ENCODE measurements around the gene MRPS12. TPM values are rescaled to one million over a fixed set of nuclear protein-coding genes. Genes with fewer than 3 reads are reported as not detected.

MRPS12 gene
- total RNA-seq, 1 donor = 9.9 TPM

DNA sequence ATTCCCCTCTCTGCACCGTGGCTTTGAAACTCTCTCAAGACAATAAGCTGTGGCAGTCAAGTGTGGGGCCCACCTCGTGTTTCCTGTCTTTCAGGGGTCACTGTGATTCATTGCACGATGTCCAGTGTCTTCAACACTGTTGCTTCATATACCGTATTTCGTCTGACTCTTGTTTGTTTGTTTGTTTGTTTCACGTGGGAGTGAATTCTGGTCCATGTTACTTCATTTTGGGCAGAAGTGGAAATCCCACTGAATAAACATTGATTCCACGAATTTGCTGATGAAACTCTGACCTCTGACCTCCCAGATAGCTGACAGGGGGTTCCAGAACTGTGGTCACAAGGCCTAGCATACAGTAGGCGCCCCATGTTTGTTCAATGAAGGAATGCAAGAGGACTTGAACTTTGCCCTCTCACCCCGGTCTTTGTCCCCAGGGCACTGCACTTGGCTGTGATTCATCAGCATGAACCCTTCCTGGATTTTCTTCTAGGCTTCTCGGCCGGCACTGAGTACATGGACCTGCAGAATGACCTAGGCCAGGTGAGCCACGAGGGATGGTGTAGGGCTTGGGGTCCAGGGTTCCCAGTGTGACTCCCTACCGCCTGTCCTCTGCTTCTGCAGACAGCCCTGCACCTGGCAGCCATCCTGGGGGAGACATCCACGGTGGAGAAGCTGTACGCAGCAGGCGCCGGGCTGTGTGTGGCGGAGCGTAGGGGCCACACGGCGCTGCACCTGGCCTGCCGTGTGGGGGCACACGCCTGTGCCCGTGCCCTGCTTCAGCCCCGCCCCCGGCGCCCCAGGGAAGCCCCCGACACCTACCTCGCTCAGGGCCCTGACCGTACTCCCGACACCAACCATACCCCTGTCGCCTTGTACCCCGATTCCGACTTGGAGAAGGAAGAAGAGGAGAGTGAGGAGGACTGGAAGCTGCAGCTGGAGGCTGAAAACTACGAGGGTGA lies 25.9 kb upstream of the MRPS12 start:
- H3K9me3 ChIP-seq (ENCODE audit: low read depth, low read length) = no peaks in the 10 kb centered on the region
- H3K27me3 ChIP-seq (ENCODE audit: insufficient read depth, low read length) = no peaks in the 10 kb centered on the region
- peaks cover 21% of the 10 kb centered on the region for H3K4me1 ChIP-seq (ENCODE audit: insufficient read depth, low read length)
- H3K4me3 ChIP-seq (ENCODE audit: low read length) = no peak overlapping the region

GRCh38 chr19:38905620-38906019 lies 25.1 kb upstream of the MRPS12 start:
- H3K4me1 ChIP-seq (ENCODE audit: insufficient read depth, low read length) = peaks cover 15% of the 10 kb centered on the region
- no peaks in the 10 kb centered on the region for H3K9me3 ChIP-seq (ENCODE audit: low read depth, low read length)
- H3K4me3 ChIP-seq (ENCODE audit: low read length) = no peak overlapping the region
- H3K27me3 ChIP-seq (ENCODE audit: insufficient read depth, low read length) = no peaks in the 10 kb centered on the region

DNA sequence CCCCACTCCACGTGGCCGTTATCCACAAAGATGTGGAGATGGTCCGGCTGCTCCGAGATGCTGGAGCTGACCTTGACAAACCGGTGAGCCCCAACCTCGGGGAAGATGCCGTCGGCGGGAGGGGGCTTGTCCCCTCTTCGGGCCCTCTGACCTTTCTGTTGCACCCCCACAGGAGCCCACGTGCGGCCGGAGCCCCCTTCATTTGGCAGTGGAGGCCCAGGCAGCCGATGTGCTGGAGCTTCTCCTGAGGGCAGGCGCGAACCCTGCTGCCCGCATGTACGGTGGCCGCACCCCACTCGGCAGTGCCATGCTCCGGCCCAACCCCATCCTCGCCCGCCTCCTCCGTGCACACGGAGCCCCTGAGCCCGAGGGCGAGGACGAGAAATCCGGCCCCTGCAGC lies 23.5 kb upstream of the MRPS12 start:
- H3K27me3 ChIP-seq (ENCODE audit: insufficient read depth, low read length) = no peaks in the 10 kb centered on the region
- H3K4me1 ChIP-seq (ENCODE audit: insufficient read depth, low read length) = peaks cover 5% of the 10 kb centered on the region
- no peaks in the 10 kb centered on the region for H3K9me3 ChIP-seq (ENCODE audit: low read depth, low read length)
- no peak overlapping the region for H3K4me3 ChIP-seq (ENCODE audit: low read length)

DNA sequence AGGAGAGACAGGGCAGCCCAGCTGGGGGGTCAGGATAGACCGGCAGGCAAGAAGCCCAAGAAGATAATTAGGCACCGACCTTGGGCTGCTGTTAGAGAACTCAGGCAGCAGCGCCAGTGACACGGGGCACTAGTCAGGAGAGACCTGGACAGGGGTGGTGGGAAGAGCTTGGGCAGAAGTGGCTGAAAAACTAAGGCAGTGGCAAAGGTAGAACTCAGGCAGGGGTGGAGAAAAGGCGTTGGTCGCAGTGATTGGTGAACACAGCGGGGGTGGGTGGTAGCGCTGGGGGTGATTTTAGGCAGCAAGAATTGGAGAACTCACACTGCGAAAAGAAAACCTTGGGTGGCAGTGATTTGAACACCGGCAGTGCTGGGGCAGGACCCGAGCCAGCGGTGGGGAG lies 23.1 kb upstream of the MRPS12 start:
- Histone ChIP-seq H3K9me3 (ENCODE audit: low read depth, low read length) (no peaks in the 10 kb centered on the region), H3K27me3 (ENCODE audit: insufficient read depth, low read length) (no peaks in the 10 kb centered on the region), H3K4me3 (ENCODE audit: low read length) (no peak overlapping the region), H3K4me1 (ENCODE audit: insufficient read depth, low read length) (peaks cover 5% of the 10 kb centered on the region)

DNA sequence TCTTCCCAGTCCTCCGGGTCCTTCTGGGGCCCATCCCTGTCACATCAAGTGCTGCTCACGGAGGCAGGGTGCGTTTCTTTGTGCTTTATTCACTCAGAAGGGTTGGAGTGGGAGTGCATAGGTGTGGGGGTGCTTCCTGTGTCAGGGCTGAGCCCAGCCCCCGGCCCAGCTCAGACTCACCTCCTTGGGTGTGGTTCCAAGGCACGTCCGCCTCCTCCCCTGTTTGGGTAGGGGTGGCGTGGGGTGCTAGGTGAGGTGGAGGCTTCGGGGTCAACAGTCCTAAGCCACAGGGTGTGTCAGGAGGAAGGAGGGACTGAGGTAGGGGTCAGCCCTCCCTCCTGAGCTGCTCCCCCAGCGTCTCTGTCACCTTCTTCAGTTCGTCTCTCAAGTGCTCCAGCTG lies 21.8 kb upstream of the MRPS12 start:
- Histone ChIP-seq H3K4me3 (ENCODE audit: low read length) (no peak overlapping the region), H3K4me1 (ENCODE audit: insufficient read depth, low read length) (peaks cover 5% of the 10 kb centered on the region), H3K9me3 (ENCODE audit: low read depth, low read length) (no peaks in the 10 kb centered on the region), H3K27me3 (ENCODE audit: insufficient read depth, low read length) (no peaks in the 10 kb centered on the region)

DNA sequence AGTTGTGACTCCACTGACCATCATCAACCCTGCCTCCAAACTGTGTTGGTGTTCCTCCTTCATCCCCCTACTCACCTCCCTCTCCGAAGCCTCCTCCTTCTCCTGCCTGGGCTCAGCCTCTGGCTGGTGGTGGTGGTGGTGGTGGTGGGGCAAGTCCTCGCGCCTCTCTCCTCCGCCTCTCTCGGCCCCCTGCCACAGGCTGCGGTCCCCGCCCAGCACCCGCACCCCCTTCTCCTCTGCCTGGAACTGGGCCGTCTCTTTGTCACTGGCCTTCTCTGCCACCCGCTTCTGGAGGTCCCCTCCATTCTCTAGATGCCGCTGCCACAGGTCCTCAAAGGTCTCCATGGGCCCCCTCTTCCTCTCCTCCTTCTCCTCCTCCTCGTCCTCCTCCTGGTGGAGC lies 20.3 kb upstream of the MRPS12 start:
- Histone ChIP-seq H3K4me1 (ENCODE audit: insufficient read depth, low read length) (peaks cover 5% of the 10 kb centered on the region), H3K9me3 (ENCODE audit: low read depth, low read length) (no peaks in the 10 kb centered on the region), H3K4me3 (ENCODE audit: low read length) (no peak overlapping the region), H3K27me3 (ENCODE audit: insufficient read depth, low read length) (no peaks in the 10 kb centered on the region)

DNA sequence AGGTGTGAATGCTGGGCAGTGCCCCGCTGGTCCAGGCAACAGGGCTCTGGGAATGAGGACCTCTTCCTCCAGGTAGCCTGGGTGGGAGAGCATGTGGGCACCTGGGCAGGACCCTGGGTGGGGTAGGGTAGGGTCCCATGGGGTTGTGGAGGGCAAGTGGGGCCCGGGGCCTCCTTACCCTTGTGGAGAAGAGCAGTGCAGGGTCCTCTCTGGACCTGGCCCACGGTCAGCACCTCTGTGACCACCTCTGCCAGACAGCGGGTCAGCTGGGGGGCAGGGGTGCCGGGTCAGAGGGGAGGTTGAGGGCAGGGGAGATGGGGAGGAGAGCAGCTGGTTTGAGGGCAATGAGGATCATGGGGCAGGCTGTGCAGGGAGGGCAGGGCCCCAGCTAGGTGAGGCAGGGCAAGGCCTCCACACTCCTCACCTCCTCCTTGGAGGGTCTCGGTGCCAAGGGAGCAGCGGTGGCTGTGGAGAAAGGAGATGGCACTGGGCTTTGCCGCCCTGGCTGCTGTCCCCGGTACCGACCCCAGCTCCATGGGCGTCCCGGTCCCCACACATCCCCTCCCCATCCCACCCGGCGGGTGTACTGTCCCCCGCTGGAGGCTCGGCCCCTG lies 19.2 kb upstream of the MRPS12 start:
- Histone ChIP-seq H3K4me1 (ENCODE audit: insufficient read depth, low read length) (peaks cover 5% of the 10 kb centered on the region), H3K4me3 (ENCODE audit: low read length) (no peak overlapping the region), H3K27me3 (ENCODE audit: insufficient read depth, low read length) (no peaks in the 10 kb centered on the region), H3K9me3 (ENCODE audit: low read depth, low read length) (no peaks in the 10 kb centered on the region)

DNA sequence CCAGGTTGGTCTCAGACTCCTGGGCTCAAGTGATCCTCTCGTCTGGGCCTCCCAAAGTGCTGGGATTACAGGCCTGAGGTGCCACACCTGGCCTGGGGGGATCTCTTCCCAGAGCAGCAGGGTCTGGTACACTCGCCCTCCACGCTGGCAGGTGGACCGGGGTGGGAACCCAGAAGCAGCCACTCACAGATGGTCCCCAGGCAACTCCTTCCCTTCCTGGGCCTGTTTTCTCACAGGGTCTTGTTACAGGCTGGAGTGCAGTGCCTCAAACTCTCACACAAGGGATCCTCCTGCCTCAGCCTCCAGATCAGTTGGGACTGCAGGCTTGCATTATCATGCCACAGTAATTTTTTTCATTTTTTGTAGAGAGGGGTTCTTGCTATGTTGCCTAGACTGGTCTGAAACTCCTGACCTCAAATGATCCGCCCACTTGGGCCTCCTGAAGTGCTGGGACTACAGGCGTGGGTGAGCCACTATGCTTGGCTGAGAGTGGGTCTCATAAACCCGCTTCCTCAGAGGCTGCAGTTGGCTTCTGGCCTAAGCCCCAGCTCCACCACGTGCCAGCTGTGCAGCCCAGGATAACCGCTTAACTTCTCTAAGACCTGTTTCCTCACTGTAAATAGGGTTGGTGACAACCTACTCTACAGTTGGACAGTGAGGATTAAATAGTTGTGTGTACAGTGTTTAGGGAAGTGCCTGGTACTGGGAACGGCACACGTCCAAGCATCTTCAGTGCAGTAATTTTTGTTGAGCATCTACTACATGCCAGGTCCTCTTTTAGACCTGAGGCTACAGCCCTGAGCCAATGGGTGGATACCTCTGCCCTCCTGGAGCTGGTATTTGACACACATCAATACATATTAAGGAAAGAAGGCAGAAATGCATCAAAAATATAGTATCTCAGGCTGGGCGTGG lies 17.9 kb upstream of the MRPS12 start:
- H3K4me3 ChIP-seq (ENCODE audit: low read length) = no peak overlapping the region
- H3K4me1 ChIP-seq (ENCODE audit: insufficient read depth, low read length) = peaks cover 5% of the 10 kb centered on the region
- no peaks in the 10 kb centered on the region for H3K27me3 ChIP-seq (ENCODE audit: insufficient read depth, low read length)
- no peaks in the 10 kb centered on the region for H3K9me3 ChIP-seq (ENCODE audit: low read depth, low read length)

DNA sequence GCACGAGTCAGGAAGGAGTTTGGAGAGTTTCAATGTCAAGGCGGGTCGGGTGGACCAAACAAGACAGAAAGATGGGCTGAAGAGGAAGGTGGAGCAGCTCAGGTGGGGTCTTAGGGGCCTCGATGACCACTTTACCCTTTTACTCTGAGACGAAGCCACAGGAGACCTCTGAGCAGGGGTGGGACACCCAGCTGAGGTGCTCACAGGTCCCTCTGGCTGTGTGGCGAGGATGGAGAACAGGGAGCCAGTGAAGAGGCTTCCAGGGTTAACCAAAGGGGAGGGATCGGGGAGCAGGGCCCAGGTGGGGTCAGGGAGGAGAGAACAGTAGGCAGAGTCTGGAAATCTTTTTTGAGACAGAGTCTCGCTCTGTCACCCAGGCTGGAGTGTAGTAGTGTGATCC lies 16.8 kb upstream of the MRPS12 start:
- H3K4me1 ChIP-seq (ENCODE audit: insufficient read depth, low read length) = peaks cover 2% of the 10 kb centered on the region
- H3K4me3 ChIP-seq (ENCODE audit: low read length) = no peak overlapping the region
- H3K27me3 ChIP-seq (ENCODE audit: insufficient read depth, low read length) = no peaks in the 10 kb centered on the region
- H3K9me3 ChIP-seq (ENCODE audit: low read depth, low read length) = no peaks in the 10 kb centered on the region

DNA sequence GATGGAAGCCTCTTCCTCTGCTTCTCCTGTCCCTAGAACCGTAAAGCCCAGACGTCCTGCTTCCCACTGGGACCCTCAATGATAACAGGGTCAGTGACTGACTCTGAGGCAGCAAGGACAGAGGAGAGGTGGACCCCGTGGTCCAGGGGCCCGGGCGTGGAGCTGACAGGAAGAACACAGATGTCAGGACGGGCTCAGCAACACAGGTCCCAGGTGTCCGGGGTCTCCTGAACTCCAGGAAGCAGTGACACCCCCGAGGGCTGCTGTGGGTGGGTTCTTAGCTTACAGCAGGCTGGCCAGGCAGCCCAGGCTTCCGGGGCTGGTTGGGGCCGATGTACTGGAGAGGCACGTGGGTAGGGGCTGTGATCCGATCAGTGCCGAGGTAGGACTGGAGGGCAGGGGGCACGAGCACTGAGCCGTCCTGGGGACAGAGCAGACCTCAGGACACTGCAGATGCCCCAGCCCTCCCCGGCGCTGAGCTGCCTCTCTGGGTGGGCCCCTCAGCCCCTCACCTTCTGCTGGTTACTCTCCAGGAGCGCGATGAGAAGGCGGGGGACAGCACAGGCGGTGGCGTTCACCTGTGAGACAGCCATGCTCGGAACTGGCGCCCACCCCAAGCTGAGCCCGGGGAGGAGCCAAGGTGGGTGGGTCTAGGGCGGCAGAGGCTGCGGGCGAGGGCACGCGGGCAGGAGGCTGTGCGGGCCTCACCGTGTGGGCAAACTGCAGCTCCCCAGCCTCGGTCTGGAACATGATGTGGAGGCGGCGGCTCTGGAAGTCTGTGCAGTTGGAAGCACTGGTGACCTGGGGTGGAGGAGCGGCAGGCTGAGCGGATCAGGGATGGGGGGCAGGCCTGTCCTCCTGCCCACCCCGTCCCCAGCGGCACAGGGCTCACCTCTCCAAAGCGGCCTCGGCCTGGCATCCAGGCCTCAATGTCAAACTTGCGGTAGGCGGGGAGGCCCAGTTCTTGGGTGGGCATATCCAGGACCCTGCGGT lies 15.1 kb upstream of the MRPS12 start:
- Histone ChIP-seq H3K4me1 (ENCODE audit: insufficient read depth, low read length) (no peaks in the 10 kb centered on the region), H3K4me3 (ENCODE audit: low read length) (no peak overlapping the region), H3K27me3 (ENCODE audit: insufficient read depth, low read length) (no peaks in the 10 kb centered on the region), H3K9me3 (ENCODE audit: low read depth, low read length) (no peaks in the 10 kb centered on the region)

DNA sequence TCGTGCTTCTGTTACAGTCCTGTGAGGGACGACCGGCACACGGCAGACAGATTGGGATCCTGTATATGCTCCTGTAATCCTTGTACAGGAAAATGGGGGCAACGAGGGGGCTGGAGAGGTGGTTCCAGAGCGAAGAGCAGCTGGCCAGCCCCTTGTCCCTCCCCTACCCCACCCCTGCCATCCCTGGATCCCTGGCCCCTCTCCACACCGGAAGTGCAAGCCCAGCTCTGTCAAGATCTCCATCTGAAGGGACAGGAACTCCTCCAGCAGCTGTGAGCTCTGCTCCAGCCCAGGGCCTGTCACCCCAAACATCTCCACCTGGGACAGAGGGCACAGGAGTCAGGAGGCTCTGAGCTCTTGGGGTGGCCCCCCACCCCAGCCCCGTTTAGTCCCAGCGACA lies 13.2 kb upstream of the MRPS12 start:
- no peak overlapping the region for H3K4me3 ChIP-seq (ENCODE audit: low read length)
- H3K4me1 ChIP-seq (ENCODE audit: insufficient read depth, low read length) = no peaks in the 10 kb centered on the region
- no peaks in the 10 kb centered on the region for H3K27me3 ChIP-seq (ENCODE audit: insufficient read depth, low read length)
- no peaks in the 10 kb centered on the region for H3K9me3 ChIP-seq (ENCODE audit: low read depth, low read length)

- Histone ChIP-seq H3K9me3 (ENCODE audit: low read depth, low read length) (no peaks in the 10 kb centered on the region), H3K4me1 (ENCODE audit: insufficient read depth, low read length) (no peaks in the 10 kb centered on the region), H3K27me3 (ENCODE audit: insufficient read depth, low read length) (no peaks in the 10 kb centered on the region), H3K4me3 (ENCODE audit: low read length) (no peak overlapping the region)
These were observed 12.7 kb upstream of the MRPS12 start for GRCh38 chr19:38917921-38918491.

- H3K4me1 ChIP-seq (ENCODE audit: insufficient read depth, low read length) = no peaks in the 10 kb centered on the region
- no peaks in the 10 kb centered on the region for H3K27me3 ChIP-seq (ENCODE audit: insufficient read depth, low read length)
- no peaks in the 10 kb centered on the region for H3K9me3 ChIP-seq (ENCODE audit: low read depth, low read length)
These were observed 12.2 kb upstream of the MRPS12 start for GRCh38 chr19:38918526-38918925.

More at GRCh38 chr19:38918526-38918925, 12.2 kb upstream of the MRPS12 start:
- H3K4me3 ChIP-seq (ENCODE audit: low read length) = no peak overlapping the region
